ENCODE measurements around the gene TIMM10B.

The TIMM10B gene

DNA sequence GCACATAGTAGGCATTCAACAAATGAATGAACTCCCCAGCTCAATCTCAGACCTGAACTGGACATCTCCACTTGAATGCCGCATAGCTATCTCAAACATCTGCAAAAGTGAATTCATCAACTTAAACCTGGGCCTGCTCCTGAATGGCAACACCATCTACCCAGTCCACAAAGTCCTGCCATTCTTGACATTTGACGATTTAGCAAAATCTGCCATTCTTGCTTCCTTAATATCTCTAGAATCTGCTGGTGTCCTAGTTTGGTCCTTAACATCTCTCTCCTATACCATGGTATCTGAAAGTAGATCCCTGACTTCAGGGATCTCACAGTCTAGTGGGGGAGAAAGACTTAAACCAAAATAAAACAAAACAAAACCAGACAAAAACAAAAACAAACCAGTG lies 28.1 kb upstream of the TIMM10B start:
- no peaks in the 10 kb centered on the region for H3K4me1 ChIP-seq (ENCODE audit: control insufficient read depth, low read depth, low read length)
- no peaks in the 10 kb centered on the region for H3K9me3 ChIP-seq (ENCODE audit: control insufficient read depth, low read depth, low read length)
- no peak overlapping the region for H3K9ac ChIP-seq (ENCODE audit: low read length)
- no peak overlapping the region for H3K27ac ChIP-seq (ENCODE audit: low read length)
- H3K36me3 ChIP-seq (ENCODE audit: control insufficient read depth, low read depth, low read length) = peaks cover 24% of the 10 kb centered on the region
- H3K27me3 ChIP-seq (ENCODE audit: control insufficient read depth, insufficient read depth, low read length) = no peaks in the 10 kb centered on the region
- no peak overlapping the region for H3K4me3 ChIP-seq (ENCODE audit: low read length)

DNA sequence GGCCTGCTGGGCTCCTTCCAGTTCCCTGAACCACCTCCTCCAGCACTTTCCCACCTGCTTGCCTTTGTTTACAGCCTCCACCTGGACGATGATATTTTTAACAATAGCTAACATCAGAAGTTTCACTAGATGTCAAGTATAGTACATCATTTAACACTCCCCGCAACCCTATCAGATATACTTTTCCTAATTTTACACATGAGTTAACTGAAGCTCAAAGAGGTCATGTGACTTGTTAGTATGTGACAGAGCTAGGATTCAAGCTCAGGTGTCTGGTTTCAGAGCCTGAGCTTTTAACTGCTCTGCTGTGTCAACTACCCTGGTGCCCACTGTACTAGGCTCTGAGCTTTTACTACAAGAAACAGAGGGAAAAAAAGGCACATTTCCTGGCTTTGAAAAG lies 26.2 kb upstream of the TIMM10B start:
- H3K27me3 ChIP-seq (ENCODE audit: control insufficient read depth, insufficient read depth, low read length) = no peaks in the 10 kb centered on the region
- H3K4me3 ChIP-seq (ENCODE audit: low read length) = no peak overlapping the region
- H3K9me3 ChIP-seq (ENCODE audit: control insufficient read depth, low read depth, low read length) = no peaks in the 10 kb centered on the region
- H3K36me3 ChIP-seq (ENCODE audit: control insufficient read depth, low read depth, low read length) = peaks cover 24% of the 10 kb centered on the region
- H3K4me1 ChIP-seq (ENCODE audit: control insufficient read depth, low read depth, low read length) = no peaks in the 10 kb centered on the region
- H3K27ac ChIP-seq (ENCODE audit: low read length) = no peak overlapping the region
- H3K9ac ChIP-seq (ENCODE audit: low read length) = no peak overlapping the region

DNA sequence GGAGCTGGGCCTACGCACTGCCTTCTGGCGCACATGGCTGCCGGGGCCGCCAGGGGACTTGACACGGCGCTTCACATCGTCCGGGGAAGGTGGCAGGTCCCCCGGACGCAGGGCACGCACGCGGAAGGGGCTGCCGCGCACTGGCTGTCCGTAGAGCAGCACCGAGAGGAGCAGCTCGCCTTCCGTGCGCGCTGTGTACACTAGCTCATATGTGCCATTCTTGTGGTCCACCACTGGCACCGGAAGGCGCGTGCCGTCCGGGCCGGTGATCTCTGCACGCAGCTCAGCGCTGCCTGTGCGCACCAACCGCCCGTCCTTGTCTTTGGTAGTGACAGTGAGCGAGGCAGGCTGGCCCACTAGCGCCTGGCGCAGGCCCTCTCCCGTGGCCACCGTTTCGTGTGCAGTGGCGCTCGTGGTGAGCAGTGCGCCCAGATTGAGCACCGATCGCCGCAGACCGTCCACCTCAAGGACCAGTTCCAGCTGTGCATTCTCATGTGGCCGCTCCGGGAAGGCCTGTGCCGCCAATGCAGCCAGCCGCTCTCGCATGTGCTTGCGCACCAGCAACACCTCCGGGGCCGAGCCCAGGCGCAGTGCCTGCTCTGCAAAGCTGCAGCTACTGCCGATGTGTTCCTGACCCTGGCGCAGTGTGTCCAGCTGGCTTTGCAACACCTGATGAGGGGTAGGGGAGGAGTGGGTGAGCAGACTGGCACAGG lies 24.8 kb upstream of the TIMM10B start:
- H3K36me3 ChIP-seq (ENCODE audit: control insufficient read depth, low read depth, low read length) = peaks cover 16% of the 10 kb centered on the region
- H3K27me3 ChIP-seq (ENCODE audit: control insufficient read depth, insufficient read depth, low read length) = no peaks in the 10 kb centered on the region
- no peaks in the 10 kb centered on the region for H3K4me1 ChIP-seq (ENCODE audit: control insufficient read depth, low read depth, low read length)
- H3K27ac ChIP-seq (ENCODE audit: low read length) = no peak overlapping the region
- no peak overlapping the region for H3K4me3 ChIP-seq (ENCODE audit: low read length)
- H3K9ac ChIP-seq (ENCODE audit: low read length) = no peak overlapping the region
- H3K9me3 ChIP-seq (ENCODE audit: control insufficient read depth, low read depth, low read length) = no peaks in the 10 kb centered on the region

DNA sequence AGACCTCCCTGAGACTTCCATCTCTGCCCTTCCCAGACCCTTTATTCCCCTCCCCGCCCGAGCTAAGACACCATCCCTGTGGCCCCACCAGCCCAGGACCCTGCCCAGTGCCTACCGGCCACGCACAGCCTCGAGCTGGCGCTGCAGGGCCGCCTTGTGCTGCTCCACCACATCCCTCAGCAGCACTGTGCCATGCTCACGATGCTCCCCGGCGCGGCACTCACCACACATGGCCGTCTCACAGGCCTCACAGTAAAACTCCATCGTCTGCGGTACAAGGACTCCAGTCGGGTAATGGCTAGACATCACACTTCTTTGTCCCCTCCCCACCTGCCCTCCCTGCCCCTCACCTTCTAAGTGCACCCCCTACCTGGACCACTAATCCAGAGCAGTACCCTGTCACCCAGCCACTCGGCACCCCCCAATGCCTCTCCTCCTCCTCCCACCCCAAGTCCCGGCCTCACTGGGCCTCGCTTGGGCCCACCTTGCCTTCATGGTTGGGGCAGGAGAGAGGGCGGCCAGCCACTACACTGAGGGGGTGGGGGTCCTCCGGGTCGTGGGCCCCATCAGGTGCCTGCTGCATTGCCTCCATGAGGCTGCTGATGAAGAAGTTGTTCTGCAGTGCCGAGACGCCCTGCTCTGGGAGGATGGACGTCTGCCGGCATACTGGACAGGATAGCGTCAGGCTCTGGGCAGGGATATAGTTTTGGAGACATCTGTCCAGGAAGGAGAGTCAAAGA lies 23.6 kb upstream of the TIMM10B start:
- peaks cover 16% of the 10 kb centered on the region for H3K36me3 ChIP-seq (ENCODE audit: control insufficient read depth, low read depth, low read length)

DNA sequence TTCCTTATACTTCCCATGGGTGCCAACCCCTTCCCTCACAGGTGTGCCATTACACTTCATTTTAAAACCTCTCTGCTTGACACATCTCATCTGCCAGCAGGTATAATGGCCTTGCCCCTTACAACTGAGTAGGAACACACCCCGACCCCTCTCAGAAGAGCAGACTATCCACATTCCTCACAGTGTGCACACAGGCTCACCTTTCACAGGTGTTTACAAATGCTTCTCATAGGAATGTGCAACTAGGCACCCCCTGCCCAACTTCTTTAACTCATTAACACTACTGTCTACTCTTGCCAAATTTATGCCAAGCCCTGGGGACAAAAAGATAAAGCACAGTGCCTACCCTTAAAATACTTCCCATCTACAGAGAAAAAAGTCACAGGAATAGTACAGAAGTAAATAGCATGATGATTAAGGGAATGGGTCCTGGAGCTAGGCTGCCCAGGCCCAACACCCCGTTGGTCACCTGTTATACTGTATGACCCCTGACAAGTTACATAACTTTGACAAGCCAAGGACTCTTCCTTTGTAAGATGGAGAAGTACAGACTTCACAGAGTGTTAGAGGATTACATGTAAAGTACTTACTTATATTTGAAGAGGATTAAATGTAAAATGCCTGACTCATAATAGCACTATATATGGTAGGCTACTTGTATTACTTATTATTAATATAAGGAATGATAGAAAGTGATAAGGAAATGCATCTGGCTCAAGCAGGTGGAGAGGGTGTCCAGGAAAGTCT lies 22.8 kb upstream of the TIMM10B start:
- Histone ChIP-seq H3K4me1 (ENCODE audit: control insufficient read depth, low read depth, low read length) (no peaks in the 10 kb centered on the region), H3K4me3 (ENCODE audit: low read length) (no peak overlapping the region), H3K36me3 (ENCODE audit: control insufficient read depth, low read depth, low read length) (peaks cover 16% of the 10 kb centered on the region), H3K9ac (ENCODE audit: low read length) (no peak overlapping the region), H3K27me3 (ENCODE audit: control insufficient read depth, insufficient read depth, low read length) (no peaks in the 10 kb centered on the region), H3K9me3 (ENCODE audit: control insufficient read depth, low read depth, low read length) (no peaks in the 10 kb centered on the region), H3K27ac (ENCODE audit: low read length) (no peak overlapping the region)

More for the DNA sequence above, 23.6 kb upstream of the TIMM10B start:
- no peaks in the 10 kb centered on the region for H3K9me3 ChIP-seq (ENCODE audit: control insufficient read depth, low read depth, low read length)
- no peak overlapping the region for H3K27ac ChIP-seq (ENCODE audit: low read length)
- no peaks in the 10 kb centered on the region for H3K27me3 ChIP-seq (ENCODE audit: control insufficient read depth, insufficient read depth, low read length)
- H3K4me3 ChIP-seq (ENCODE audit: low read length) = no peak overlapping the region
- H3K4me1 ChIP-seq (ENCODE audit: control insufficient read depth, low read depth, low read length) = no peaks in the 10 kb centered on the region
- no peak overlapping the region for H3K9ac ChIP-seq (ENCODE audit: low read length)

DNA sequence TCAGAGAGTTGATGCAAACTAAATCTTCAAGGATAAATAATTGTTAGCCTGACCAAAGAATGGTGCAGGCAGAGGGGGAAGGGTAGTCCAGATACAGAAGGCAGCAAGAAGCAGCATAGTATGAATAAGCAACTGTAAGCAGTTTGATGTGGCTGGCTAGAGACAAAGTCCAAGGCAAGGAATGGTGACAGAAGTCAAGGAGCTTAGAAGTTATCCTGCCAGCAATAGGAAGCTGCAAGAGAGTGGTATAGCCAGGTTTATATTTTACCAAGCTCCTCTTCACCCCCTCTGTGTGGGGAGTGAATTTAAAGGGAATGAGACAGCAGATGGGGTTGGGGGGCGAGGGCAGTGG lies 22.2 kb upstream of the TIMM10B start:
- Histone ChIP-seq H3K27ac (ENCODE audit: low read length) (no peak overlapping the region), H3K36me3 (ENCODE audit: control insufficient read depth, low read depth, low read length) (peaks cover 16% of the 10 kb centered on the region)

DNA sequence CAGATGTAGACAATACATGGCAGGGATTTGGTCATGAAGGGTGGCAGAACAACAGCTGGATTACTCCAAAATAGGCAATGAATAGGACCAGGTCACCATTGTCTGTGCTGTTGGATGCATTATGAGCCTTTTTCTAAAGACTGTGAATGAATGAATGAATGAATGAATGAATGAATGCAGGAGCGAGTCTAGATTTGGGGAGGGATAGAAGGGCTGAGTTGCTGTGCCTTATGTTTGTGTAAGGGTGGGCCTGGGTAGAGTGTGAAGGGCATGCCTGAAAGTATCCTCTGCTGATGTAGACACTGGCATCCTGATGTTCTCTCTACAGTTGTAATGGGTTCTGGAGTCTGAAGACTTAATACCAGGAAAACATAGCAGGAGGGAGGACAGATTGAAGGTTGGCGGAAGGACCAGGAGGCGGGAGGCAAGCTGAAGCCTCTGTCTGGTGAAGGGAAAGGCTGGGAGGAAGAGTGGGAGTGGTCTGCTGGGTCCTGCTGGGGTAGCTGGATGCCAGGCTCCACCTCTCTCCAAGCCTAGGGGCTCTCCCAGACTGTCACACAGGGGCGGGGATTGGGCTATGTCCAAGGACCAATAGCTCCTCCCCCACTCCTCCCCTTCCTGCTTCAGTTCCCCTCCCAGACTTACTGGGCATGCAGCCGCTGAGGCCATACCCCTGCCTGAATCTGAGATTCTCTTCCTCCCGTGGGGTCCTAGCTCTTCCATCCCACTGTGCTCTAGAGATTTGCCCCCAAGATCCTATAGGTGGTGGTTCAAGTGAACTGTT lies 12.4 kb upstream of the TIMM10B start:
- no peaks in the 10 kb centered on the region for H3K36me3 ChIP-seq (ENCODE audit: control insufficient read depth, low read depth, low read length)
- H3K4me3 ChIP-seq (ENCODE audit: low read length) = no peak overlapping the region
- H3K9me3 ChIP-seq (ENCODE audit: control insufficient read depth, low read depth, low read length) = no peaks in the 10 kb centered on the region
- H3K27ac ChIP-seq (ENCODE audit: low read length) = no peak overlapping the region
- H3K9ac ChIP-seq (ENCODE audit: low read length) = no peak overlapping the region
- no peaks in the 10 kb centered on the region for H3K27me3 ChIP-seq (ENCODE audit: control insufficient read depth, insufficient read depth, low read length)
- H3K4me1 ChIP-seq (ENCODE audit: control insufficient read depth, low read depth, low read length) = peaks cover 11% of the 10 kb centered on the region

More for the DNA sequence above, 22.2 kb upstream of the TIMM10B start:
- H3K9ac ChIP-seq (ENCODE audit: low read length) = no peak overlapping the region
- no peaks in the 10 kb centered on the region for H3K4me1 ChIP-seq (ENCODE audit: control insufficient read depth, low read depth, low read length)
- H3K27me3 ChIP-seq (ENCODE audit: control insufficient read depth, insufficient read depth, low read length) = no peaks in the 10 kb centered on the region
- H3K4me3 ChIP-seq (ENCODE audit: low read length) = no peak overlapping the region
- no peaks in the 10 kb centered on the region for H3K9me3 ChIP-seq (ENCODE audit: control insufficient read depth, low read depth, low read length)

GRCh38 chr11:6469599-6469998 lies 11.7 kb upstream of the TIMM10B start:
- Histone ChIP-seq H3K9ac (ENCODE audit: low read length) (no peak overlapping the region), H3K36me3 (ENCODE audit: control insufficient read depth, low read depth, low read length) (no peaks in the 10 kb centered on the region), H3K27me3 (ENCODE audit: control insufficient read depth, insufficient read depth, low read length) (no peaks in the 10 kb centered on the region), H3K4me3 (ENCODE audit: low read length) (no peak overlapping the region), H3K27ac (ENCODE audit: low read length) (no peak overlapping the region), H3K4me1 (ENCODE audit: control insufficient read depth, low read depth, low read length) (peaks cover 16% of the 10 kb centered on the region), H3K9me3 (ENCODE audit: control insufficient read depth, low read depth, low read length) (no peaks in the 10 kb centered on the region)

DNA sequence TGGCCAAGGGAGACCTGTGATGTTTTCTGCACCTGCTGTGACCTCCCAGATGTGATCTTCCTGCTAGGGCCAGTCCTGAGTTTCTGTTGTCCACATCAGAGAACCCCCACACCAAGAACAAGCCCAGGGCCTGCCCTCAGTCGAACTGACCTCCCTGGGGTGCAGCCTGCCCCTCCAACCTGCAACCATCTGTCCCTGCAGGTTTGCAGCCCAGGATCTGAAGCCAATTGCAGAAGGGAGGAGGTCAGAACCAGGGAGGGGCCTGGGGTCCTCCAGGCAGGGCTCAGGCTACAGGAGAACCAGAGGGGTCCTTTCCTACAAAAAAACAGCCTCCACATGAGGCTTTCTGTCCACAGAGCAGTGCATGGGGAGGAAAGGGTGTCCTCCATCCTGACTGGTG lies 8.4 kb upstream of the TIMM10B start:
- Histone ChIP-seq H3K4me1 (ENCODE audit: control insufficient read depth, low read depth, low read length) (peaks cover 24% of the 10 kb centered on the region), H3K9ac (ENCODE audit: low read length) (no peak overlapping the region), H3K4me3 (ENCODE audit: low read length) (peak overlapping the region; percentile 84), H3K9me3 (ENCODE audit: control insufficient read depth, low read depth, low read length) (no peaks in the 10 kb centered on the region), H3K27ac (ENCODE audit: low read length) (no peak overlapping the region), H3K36me3 (ENCODE audit: control insufficient read depth, low read depth, low read length) (peaks cover 14% of the 10 kb centered on the region), H3K27me3 (ENCODE audit: control insufficient read depth, insufficient read depth, low read length) (no peaks in the 10 kb centered on the region)

GRCh38 chr11:6473451-6474412 lies 7.6 kb upstream of the TIMM10B start, which contains the start of gene TRIM3:
TRIM3 (minus strand) TSS chr11:6473941; CDS start chr11:6465695, 8,246 bp downstream.
- peak within 1 kb of the TSS; percentile 84 for H3K4me3 ChIP-seq (ENCODE audit: low read length)
- H3K4me1 ChIP-seq (ENCODE audit: control insufficient read depth, low read depth, low read length) = peaks cover 21% of the 10 kb centered on the region
- peaks cover 21% of the 10 kb centered on the region for H3K36me3 ChIP-seq (ENCODE audit: control insufficient read depth, low read depth, low read length)
- H3K27ac ChIP-seq (ENCODE audit: low read length) = peak within 1 kb of the TSS; percentile 81
- no peaks in the 10 kb centered on the region for H3K27me3 ChIP-seq (ENCODE audit: control insufficient read depth, insufficient read depth, low read length)
- no peaks in the 10 kb centered on the region for H3K9me3 ChIP-seq (ENCODE audit: control insufficient read depth, low read depth, low read length)
- H3K9ac ChIP-seq (ENCODE audit: low read length) = peak within 1 kb of the TSS; percentile 56

All from iPS-18a (cell line).